GM12874 (cell line): ENCODE measurements around the gene TMEM164.

Experiments
- TF ChIP-seq, protein P1 (sequence below): IDR thresholded peaks from 2 replicates; pipeline ENCODE4 v1.5.1; 2011; ENCODE audit warnings: low read depth, mild to moderate bottlenecking, control low read depth, low read length, moderate library complexity; ENCODE audit not compliant: insufficient read depth

TMEM164 gene

DNA sequence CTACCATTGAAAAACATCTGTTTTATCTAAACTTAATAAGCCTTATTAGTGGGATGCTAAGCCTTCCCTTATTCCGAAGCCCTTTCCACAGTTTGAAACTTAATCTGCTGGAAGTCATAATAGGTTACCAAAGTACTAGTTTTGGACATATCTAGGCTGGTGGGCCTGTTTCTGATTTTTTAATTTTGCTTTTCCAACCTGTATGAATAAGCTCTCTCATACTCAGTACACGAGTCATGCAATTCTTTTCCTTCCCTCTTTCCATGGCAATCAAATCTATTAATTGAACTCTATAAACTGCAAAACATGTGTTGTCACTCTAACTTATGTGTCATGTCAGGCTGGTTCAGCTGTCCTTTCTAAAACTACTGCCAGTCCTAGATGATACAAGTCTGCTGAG is 224.0 kb downstream of the TMEM164 start:
- TF ChIP-seq, protein P1, sequence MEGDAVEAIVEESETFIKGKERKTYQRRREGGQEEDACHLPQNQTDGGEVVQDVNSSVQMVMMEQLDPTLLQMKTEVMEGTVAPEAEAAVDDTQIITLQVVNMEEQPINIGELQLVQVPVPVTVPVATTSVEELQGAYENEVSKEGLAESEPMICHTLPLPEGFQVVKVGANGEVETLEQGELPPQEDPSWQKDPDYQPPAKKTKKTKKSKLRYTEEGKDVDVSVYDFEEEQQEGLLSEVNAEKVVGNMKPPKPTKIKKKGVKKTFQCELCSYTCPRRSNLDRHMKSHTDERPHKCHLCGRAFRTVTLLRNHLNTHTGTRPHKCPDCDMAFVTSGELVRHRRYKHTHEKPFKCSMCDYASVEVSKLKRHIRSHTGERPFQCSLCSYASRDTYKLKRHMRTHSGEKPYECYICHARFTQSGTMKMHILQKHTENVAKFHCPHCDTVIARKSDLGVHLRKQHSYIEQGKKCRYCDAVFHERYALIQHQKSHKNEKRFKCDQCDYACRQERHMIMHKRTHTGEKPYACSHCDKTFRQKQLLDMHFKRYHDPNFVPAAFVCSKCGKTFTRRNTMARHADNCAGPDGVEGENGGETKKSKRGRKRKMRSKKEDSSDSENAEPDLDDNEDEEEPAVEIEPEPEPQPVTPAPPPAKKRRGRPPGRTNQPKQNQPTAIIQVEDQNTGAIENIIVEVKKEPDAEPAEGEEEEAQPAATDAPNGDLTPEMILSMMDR: no peak
